Measurements from ENCODE around the gene CPED1. TPM values are rescaled to one million over a fixed set of nuclear protein-coding genes. Genes with fewer than 3 reads are reported as not detected.

Gene CPED1
- total RNA-seq, 1 experiment from 2014 or later: 1.8 TPM

GRCh38 chr7:121078701-121079227 is 90.3 kb downstream of the CPED1 start:
- Histone ChIP-seq H3K4me2 (ENCODE audit: low read length) (no peak overlapping the region), H3K9me3 (ENCODE audit: low read length) (no peaks in the 10 kb centered on the region), H3F3A (ENCODE audit: low read length, unreplicated experiment) (peaks cover 5% of the 10 kb centered on the region), H3K27ac (ENCODE audit: low read length) (no peak overlapping the region), H4K20me1 (ENCODE audit: low read length) (no peaks in the 10 kb centered on the region), H2AFZ (ENCODE audit: low read length) (no peak overlapping the region), H3K9ac (ENCODE audit: low read length) (no peak overlapping the region), H3K9me2 (replicated peaks; ENCODE audit: low read length) (no peaks in the 10 kb centered on the region), H3K4me3 (ENCODE audit: low read length) (no peak overlapping the region), H3K79me2 (ENCODE audit: low read length) (no peaks in the 10 kb centered on the region), H3K4me1 (ENCODE audit: insufficient read depth, low read length) (peaks cover 56% of the 10 kb centered on the region), H3K36me3 (ENCODE audit: low read depth, low read length) (no peaks in the 10 kb centered on the region), H3K27me3 (ENCODE audit: low read length) (no peaks in the 10 kb centered on the region)
- no peak for DNase-seq
- no peak for ATAC-seq
- BruUV-seq (replicated peaks): no TSS peak
- intact Hi-C loops (cut with micrococcal nuclease): no loop called here
- CTCF ChIA-PET: interaction anchor here (1.1 kb wide), 1 partner anchor 90 kb away, joined by 7 read pairs; the partner anchor contains the start of gene CPED1
- TF ChIP-seq, protein P1, sequence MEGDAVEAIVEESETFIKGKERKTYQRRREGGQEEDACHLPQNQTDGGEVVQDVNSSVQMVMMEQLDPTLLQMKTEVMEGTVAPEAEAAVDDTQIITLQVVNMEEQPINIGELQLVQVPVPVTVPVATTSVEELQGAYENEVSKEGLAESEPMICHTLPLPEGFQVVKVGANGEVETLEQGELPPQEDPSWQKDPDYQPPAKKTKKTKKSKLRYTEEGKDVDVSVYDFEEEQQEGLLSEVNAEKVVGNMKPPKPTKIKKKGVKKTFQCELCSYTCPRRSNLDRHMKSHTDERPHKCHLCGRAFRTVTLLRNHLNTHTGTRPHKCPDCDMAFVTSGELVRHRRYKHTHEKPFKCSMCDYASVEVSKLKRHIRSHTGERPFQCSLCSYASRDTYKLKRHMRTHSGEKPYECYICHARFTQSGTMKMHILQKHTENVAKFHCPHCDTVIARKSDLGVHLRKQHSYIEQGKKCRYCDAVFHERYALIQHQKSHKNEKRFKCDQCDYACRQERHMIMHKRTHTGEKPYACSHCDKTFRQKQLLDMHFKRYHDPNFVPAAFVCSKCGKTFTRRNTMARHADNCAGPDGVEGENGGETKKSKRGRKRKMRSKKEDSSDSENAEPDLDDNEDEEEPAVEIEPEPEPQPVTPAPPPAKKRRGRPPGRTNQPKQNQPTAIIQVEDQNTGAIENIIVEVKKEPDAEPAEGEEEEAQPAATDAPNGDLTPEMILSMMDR (conservative IDR thresholded peaks at IDR 0.05; ENCODE audit: low read depth, low read length): no peak
- TF ChIP-seq EZH2phosphoT487 (IDR thresholded peaks at IDR 0.05; ENCODE audit: borderline replicate concordance, low read length): no peak
- POLR2A ChIA-PET (ENCODE audit: unreplicated experiment): no interaction called here

DNA sequence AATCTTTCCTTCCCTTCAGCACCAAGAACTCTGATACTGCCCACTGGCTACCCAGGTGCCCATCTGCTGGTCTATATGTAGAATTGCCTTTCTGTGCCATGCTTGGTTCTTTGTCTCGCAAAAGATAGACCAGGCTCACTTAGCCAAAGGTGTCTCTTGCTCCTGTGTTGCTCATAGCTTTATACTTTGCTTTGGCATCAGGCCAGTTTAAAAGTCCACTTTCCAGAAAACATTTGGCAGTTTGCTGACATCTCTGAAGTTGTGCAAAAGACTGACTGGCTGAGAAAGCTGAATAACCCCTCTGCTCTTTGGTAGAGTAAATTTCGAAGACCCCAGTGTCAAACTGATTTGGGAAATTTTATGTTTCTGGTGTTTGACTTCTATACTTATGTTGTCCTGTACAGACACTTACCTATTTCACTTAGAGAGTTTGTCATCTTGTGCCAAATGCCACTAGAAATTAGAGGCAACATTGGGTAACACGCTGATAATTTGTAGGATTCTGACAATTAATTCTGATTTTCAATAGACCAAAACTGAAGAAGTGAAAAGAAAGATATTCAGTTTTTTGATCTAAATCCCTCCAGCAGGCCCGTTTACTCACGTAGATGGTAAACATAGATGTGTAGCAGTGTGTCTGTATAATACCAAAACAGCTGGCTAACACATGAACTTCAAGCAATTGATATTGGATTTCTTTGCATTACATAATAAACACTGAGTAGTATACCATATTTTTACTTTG is 91.1 kb downstream of the CPED1 start:
- TF ChIP-seq EZH2phosphoT487 (IDR thresholded peaks at IDR 0.05; ENCODE audit: borderline replicate concordance, low read length): no peak
- TF ChIP-seq, protein P1 (conservative IDR thresholded peaks at IDR 0.05; ENCODE audit: low read depth, low read length): peak; percentile 35; the same call in 1 of the 2 replicates
- H3K9ac ChIP-seq (ENCODE audit: low read length): no peak overlapping the region
- DNase-seq: peak; percentile 73
- H4K20me1 ChIP-seq (ENCODE audit: low read length): no peaks in the 10 kb centered on the region
- no peaks in the 10 kb centered on the region for H3K79me2 ChIP-seq (ENCODE audit: low read length)
- no peaks in the 10 kb centered on the region for H3K27me3 ChIP-seq (ENCODE audit: low read length)
- H3K9me2 ChIP-seq (replicated peaks; ENCODE audit: low read length): no peaks in the 10 kb centered on the region
- H2AFZ ChIP-seq (ENCODE audit: low read length): no peak overlapping the region
- peak; percentile 22 for ATAC-seq
- POLR2A ChIA-PET (ENCODE audit: unreplicated experiment): no interaction called here
- no peak overlapping the region for H3K4me2 ChIP-seq (ENCODE audit: low read length)
- CTCF ChIA-PET: interaction anchor here (1.1 kb wide), 1 partner anchor 91 kb away, joined by 7 read pairs; the partner anchor contains the start of gene CPED1
- H3K27ac ChIP-seq (ENCODE audit: low read length): no peak overlapping the region
- H3F3A ChIP-seq (ENCODE audit: low read length, unreplicated experiment): peaks cover 14% of the 10 kb centered on the region
- no peaks in the 10 kb centered on the region for H3K9me3 ChIP-seq (ENCODE audit: low read length)
- H3K36me3 ChIP-seq (ENCODE audit: low read depth, low read length): no peaks in the 10 kb centered on the region
- no peak overlapping the region for H3K4me3 ChIP-seq (ENCODE audit: low read length)
- H3K4me1 ChIP-seq (ENCODE audit: insufficient read depth, low read length): peaks cover 64% of the 10 kb centered on the region
- intact Hi-C loops (cut with micrococcal nuclease): loop anchor here (2.0 to 5.0 kb wide), 2 partner anchors 31 to 222 kb away; partner anchors contain the start of gene TSPAN12
- no TSS peak for BruUV-seq (replicated peaks)

DNA sequence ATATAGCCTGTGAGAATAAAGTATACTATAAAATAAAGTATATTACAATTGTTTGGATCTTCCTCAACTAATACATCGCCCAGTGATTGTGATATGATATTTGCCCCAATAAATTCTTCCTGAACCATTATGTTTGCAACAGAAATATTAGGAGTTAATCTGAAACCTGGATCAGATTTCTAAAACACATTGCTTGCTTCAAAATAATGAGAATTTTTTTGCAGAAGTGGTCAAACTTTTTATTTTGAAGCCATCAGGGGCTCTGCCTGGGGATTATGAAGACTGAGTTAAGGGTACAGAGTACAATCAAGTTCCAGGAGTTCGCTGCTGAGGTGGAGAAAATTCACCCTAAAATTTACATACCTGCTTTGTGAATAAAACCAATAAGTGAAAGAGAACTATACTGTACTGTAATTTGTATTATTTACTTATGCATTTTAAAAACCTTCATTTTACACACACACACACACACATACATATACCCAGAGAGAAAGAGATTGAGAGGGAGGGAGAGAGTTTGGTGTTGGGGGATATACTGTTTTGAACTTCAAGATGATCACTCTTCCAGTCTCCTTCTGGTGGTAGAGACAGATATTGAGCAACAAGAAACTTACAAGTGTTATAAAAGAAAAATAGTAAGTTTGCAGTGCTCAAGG is 91.9 kb downstream of the CPED1 start:
- no peaks in the 10 kb centered on the region for H3K79me2 ChIP-seq (ENCODE audit: low read length)
- H3K36me3 ChIP-seq (ENCODE audit: low read depth, low read length): no peaks in the 10 kb centered on the region
- ChIA-PET CTCF (interaction anchor here (0.6 kb wide), 1 partner anchor 23 kb away, joined by 3 read pairs; no protein-coding TSS in a partner anchor), POLR2A (ENCODE audit: unreplicated experiment) (no interaction called here)
- TF ChIP-seq, protein P1 (conservative IDR thresholded peaks at IDR 0.05; ENCODE audit: low read depth, low read length): no peak
- H3K4me3 ChIP-seq (ENCODE audit: low read length): no peak overlapping the region
- ATAC-seq (no peak), DNase-seq (no peak)
- no peak overlapping the region for H3K4me2 ChIP-seq (ENCODE audit: low read length)
- H3K9ac ChIP-seq (ENCODE audit: low read length): no peak overlapping the region
- no peaks in the 10 kb centered on the region for H3K9me2 ChIP-seq (replicated peaks; ENCODE audit: low read length)
- no peak overlapping the region for H2AFZ ChIP-seq (ENCODE audit: low read length)
- intact Hi-C loops (cut with micrococcal nuclease): loop anchor here (2.0 to 5.0 kb wide), 2 partner anchors 32 to 223 kb away; partner anchors contain the start of gene TSPAN12
- H3K9me3 ChIP-seq (ENCODE audit: low read length): no peaks in the 10 kb centered on the region
- no peaks in the 10 kb centered on the region for H3K27me3 ChIP-seq (ENCODE audit: low read length)
- no peak overlapping the region for H3K27ac ChIP-seq (ENCODE audit: low read length)
- no peaks in the 10 kb centered on the region for H4K20me1 ChIP-seq (ENCODE audit: low read length)
- H3F3A ChIP-seq (ENCODE audit: low read length, unreplicated experiment): peaks cover 15% of the 10 kb centered on the region
- no TSS peak for BruUV-seq (replicated peaks)
- peaks cover 72% of the 10 kb centered on the region for H3K4me1 ChIP-seq (ENCODE audit: insufficient read depth, low read length)

Measured in PC-3 (cell line).